Common myeloid progenitor, CD34-positive (primary cell): Measurements from ENCODE around the gene COL4A2.
"Not testable (repeated sequence)": the region's sequence is repeated elsewhere in the genome, so short reads cannot be mapped to it uniquely, and the experiment has no call there.

ENCODE experiments used
- CTCF ChIA-PET: fragments of 350-600 bp; sonication (Branson Sonifier 250); formaldehyde crosslinking; loops from one replicate; lab custom pipeline; 2021; ENCODE audit warnings: antibody characterized with exemption; lab: Charles Lee
- POLR2A ChIA-PET: fragments of 350-600 bp; sonication (Branson Sonifier 250); formaldehyde crosslinking; loops from one replicate; lab custom pipeline; 2021; ENCODE audit warnings: antibody characterized with exemption; lab: Charles Lee
- DNase-seq, 3 donors: peaks; one replicate each; pipeline versions ENCODE4 v3.0.0 to v3.0.0-alpha.2; 2013
- H3K27ac ChIP-seq, 2 experiments: 1 replicate in 1 of 2; 2 replicates in 1 of 2; pipeline ENCODE4 v1.7.0; 2013; ENCODE audit warnings: inconsistent platforms in 2 of 2, low read length in 2 of 2, mild to moderate bottlenecking in 2 of 2, low read depth in 1 of 2, moderate library complexity in 1 of 2; ENCODE audit not compliant: severe bottlenecking in 2 of 2, insufficient read depth in 1 of 2, poor library complexity in 1 of 2
- H3K27me3 ChIP-seq, 5 experiments: replicated peaks in 2 of 5; 1 replicate in 3 of 5; 2 replicates in 2 of 5; pipeline versions ENCODE4 v1.6.1 to v1.7.0; 2013; ENCODE audit warnings: low read length in 4 of 5, mild to moderate bottlenecking in 2 of 5, moderate library complexity in 2 of 5, inconsistent platforms in 1 of 5; ENCODE audit not compliant: insufficient read depth in 5 of 5, control insufficient read depth in 4 of 5
- H3K36me3 ChIP-seq, 4 experiments: 1 replicate in 2 of 4; 2 replicates in 2 of 4; pipeline versions ENCODE4 v1.6.1 to v1.7.0; 2013; ENCODE audit warnings: low read length in 3 of 4, control low read depth in 1 of 4, mild to moderate bottlenecking in 1 of 4; ENCODE audit not compliant: control insufficient read depth in 4 of 4, insufficient read depth in 4 of 4
- H3K4me1 ChIP-seq, 4 experiments: 1 replicate in 3 of 4; 2 replicates in 1 of 4; pipeline versions ENCODE4 v1.6.1 to v1.7.1; 2013; ENCODE audit warnings: low read length in 3 of 4, mild to moderate bottlenecking in 3 of 4, control low read depth in 1 of 4, inconsistent platforms in 1 of 4, moderate library complexity in 1 of 4; ENCODE audit not compliant: control insufficient read depth in 4 of 4, insufficient read depth in 4 of 4; ENCODE audit errors: control extremely low read depth in 1 of 4
- H3K4me3 ChIP-seq, 7 experiments: 1 replicate in 4 of 7; 2 replicates in 3 of 7; pipeline versions ENCODE4 v1.5.1 to v1.7.0; 2013; ENCODE audit warnings: mild to moderate bottlenecking in 7 of 7, low read length in 6 of 7, moderate library complexity in 6 of 7, inconsistent platforms in 2 of 7, low read depth in 2 of 7, control low read depth in 1 of 7; ENCODE audit not compliant: insufficient read depth in 4 of 7, control insufficient read depth in 1 of 7; ENCODE audit errors: extremely low read depth in 1 of 7
- H3K9me3 ChIP-seq, 5 experiments: 1 replicate in 4 of 5; 2 replicates in 1 of 5; pipeline versions ENCODE4 v1.6.1 to v1.7.1; 2013; ENCODE audit warnings: low read length in 4 of 5, mild to moderate bottlenecking in 2 of 5, inconsistent platforms in 1 of 5, low read depth in 1 of 5, moderate library complexity in 1 of 5; ENCODE audit not compliant: control insufficient read depth in 4 of 5, insufficient read depth in 2 of 5; ENCODE audit errors: control extremely low read depth in 1 of 5
- WGBS: methylation state at CpG from one replicate; pipeline ENCODE4 v1.1.5; 2013; ENCODE audit not compliant: insufficient coverage; 5-methylcytosine and 5-hydroxymethylcytosine counted together

COL4A2 gene

GRCh38 chr13:110486880-110487279, 179.8 kb downstream of the COL4A2 start:
- CTCF ChIA-PET: interaction anchor here (1.6 kb wide), 1 partner anchor 31 kb away, joined by 4 read pairs; no protein-coding TSS in a partner anchor
- POLR2A ChIA-PET: not testable (repeated sequence)

GRCh38 chr13:110490009-110490770, 183.1 kb downstream of the COL4A2 start:
- no peak for DNase-seq
- ChIA-PET POLR2A (no interaction called here), CTCF (interaction anchor here (1.4 kb wide), 1 partner anchor 11 kb away, joined by 3 read pairs; no protein-coding TSS in a partner anchor)
- Histone ChIP-seq H3K4me3 (no peak overlapping the region), H3K36me3 (no peaks in the 10 kb centered on the region), H3K27me3 (no peaks in the 10 kb centered on the region), H3K27ac (no peak overlapping the region), H3K9me3 (no peaks in the 10 kb centered on the region), H3K4me1 (no peaks in the 10 kb centered on the region)
- 93% methylated on average over 19 of the region's 24 CpGs for WGBS

More at GRCh38 chr13:110486880-110487279, 179.8 kb downstream of the COL4A2 start:
- not testable (repeated sequence) for H3K27ac ChIP-seq, DNase-seq, H3K36me3 ChIP-seq, H3K9me3 ChIP-seq, H3K4me1 ChIP-seq, H3K4me3 ChIP-seq
- WGBS: 100% methylated on average over 3 of the region's 3 CpGs
- peaks cover 0 to 20% (median 9%) of the 10 kb centered on the region in 5 experiments for H3K27me3 ChIP-seq

- H3K9me3 ChIP-seq: no peaks in the 10 kb centered on the region
- ChIA-PET POLR2A (no interaction called here), CTCF (interaction anchor here (1.2 to 1.4 kb wide), 2 partner anchors 9 to 18 kb away, joined by 3 read pairs; no protein-coding TSS in a partner anchor)
- no peak overlapping the region for H3K4me3 ChIP-seq
- DNase-seq: no peak
- WGBS: 95% methylated on average over 19 of the region's 24 CpGs
- peaks cover 0 to 2% (median 0%) of the 10 kb centered on the region in 5 experiments for H3K27me3 ChIP-seq
- H3K36me3 ChIP-seq: no peaks in the 10 kb centered on the region
- no peak overlapping the region for H3K27ac ChIP-seq
- no peaks in the 10 kb centered on the region for H3K4me1 ChIP-seq
These were observed 185.0 kb downstream of the COL4A2 start for GRCh38 chr13:110491869-110492678.

GRCh38 chr13:110492679-110493593, 185.9 kb downstream of the COL4A2 start:
- WGBS: 92% methylated on average over 26 of the region's 30 CpGs
- Histone ChIP-seq H3K4me3 (no peak overlapping the region), H3K36me3 (no peaks in the 10 kb centered on the region), H3K9me3 (no peaks in the 10 kb centered on the region), H3K27ac (no peak overlapping the region), H3K27me3 (peaks cover 0 to 4% (median 0%) of the 10 kb centered on the region in 5 experiments), H3K4me1 (no peaks in the 10 kb centered on the region)
- DNase-seq: no peak
- ChIA-PET CTCF (interaction anchor here (1.2 kb wide), 1 partner anchor 17 kb away, joined by 3 read pairs; no protein-coding TSS in a partner anchor), POLR2A (no interaction called here)

GRCh38 chr13:110493613-110494012, 186.5 kb downstream of the COL4A2 start:
- POLR2A ChIA-PET: no interaction called here
- H3K36me3 ChIP-seq: no peaks in the 10 kb centered on the region
- WGBS: 99% methylated on average over 8 of the region's 9 CpGs
- H3K27me3 ChIP-seq: peaks cover 0 to 6% (median 0%) of the 10 kb centered on the region in 5 experiments
- DNase-seq: no peak
- no peak overlapping the region for H3K4me3 ChIP-seq
- CTCF ChIA-PET: interaction anchor here (0.9 kb wide), 1 partner anchor 16 kb away, joined by 3 read pairs; no protein-coding TSS in a partner anchor
- no peak overlapping the region for H3K27ac ChIP-seq
- H3K4me1 ChIP-seq: no peaks in the 10 kb centered on the region
- H3K9me3 ChIP-seq: peaks cover 0 to under 1% (median 0%) of the 10 kb centered on the region in 5 experiments

- Histone ChIP-seq H3K27me3 (peaks cover 0 to 6% (median 0%) of the 10 kb centered on the region in 5 experiments), H3K4me1 (no peaks in the 10 kb centered on the region), H3K36me3 (no peaks in the 10 kb centered on the region), H3K4me3 (no peak overlapping the region), H3K27ac (no peak overlapping the region), H3K9me3 (peaks cover 0 to 8% (median 5%) of the 10 kb centered on the region in 5 experiments)
- ChIA-PET POLR2A (no interaction called here), CTCF (no interaction called here)
- no peak for DNase-seq
- WGBS: 100% methylated on average over 2 of the region's 3 CpGs
These were observed 188.3 kb downstream of the COL4A2 start for GRCh38 chr13:110495376-110495775.
